Measurements from ENCODE around the gene SYNPO2.

DNA sequence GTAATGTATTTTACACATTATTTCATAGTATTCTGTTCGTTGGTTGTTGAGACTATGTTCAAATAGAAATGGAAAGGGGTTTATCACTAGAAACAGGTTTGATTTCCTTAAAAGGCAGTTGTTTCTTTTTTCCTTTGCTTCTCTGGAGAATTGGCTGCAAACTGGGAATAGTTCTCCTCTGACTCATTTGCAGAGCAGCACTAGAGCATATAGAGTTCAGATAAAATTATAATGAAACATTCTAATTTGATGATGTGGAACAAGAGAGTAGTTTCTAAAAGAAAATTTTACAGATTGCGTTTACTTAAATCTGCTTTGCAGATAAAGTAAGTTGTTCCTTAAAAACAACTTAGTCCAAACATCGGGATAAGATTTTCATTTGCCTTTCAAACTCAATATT lies 29.7 kb downstream of the SYNPO2 start:
- no peak for TF ChIP-seq JUNB (CRISPR knock-in tag; IDR thresholded peaks at IDR 0.05; ENCODE audit: borderline replicate concordance)
- TF ChIP-seq, protein P1, sequence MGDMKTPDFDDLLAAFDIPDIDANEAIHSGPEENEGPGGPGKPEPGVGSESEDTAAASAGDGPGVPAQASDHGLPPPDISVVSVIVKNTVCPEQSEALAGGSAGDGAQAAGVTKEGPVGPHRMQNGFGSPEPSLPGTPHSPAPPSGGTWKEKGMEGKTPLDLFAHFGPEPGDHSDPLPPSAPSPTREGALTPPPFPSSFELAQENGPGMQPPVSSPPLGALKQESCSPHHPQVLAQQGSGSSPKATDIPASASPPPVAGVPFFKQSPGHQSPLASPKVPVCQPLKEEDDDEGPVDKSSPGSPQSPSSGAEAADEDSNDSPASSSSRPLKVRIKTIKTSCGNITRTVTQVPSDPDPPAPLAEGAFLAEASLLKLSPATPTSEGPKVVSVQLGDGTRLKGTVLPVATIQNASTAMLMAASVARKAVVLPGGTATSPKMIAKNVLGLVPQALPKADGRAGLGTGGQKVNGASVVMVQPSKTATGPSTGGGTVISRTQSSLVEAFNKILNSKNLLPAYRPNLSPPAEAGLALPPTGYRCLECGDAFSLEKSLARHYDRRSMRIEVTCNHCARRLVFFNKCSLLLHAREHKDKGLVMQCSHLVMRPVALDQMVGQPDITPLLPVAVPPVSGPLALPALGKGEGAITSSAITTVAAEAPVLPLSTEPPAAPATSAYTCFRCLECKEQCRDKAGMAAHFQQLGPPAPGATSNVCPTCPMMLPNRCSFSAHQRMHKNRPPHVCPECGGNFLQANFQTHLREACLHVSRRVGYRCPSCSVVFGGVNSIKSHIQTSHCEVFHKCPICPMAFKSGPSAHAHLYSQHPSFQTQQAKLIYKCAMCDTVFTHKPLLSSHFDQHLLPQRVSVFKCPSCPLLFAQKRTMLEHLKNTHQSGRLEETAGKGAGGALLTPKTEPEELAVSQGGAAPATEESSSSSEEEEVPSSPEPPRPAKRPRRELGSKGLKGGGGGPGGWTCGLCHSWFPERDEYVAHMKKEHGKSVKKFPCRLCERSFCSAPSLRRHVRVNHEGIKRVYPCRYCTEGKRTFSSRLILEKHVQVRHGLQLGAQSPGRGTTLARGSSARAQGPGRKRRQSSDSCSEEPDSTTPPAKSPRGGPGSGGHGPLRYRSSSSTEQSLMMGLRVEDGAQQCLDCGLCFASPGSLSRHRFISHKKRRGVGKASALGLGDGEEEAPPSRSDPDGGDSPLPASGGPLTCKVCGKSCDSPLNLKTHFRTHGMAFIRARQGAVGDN (CRISPR knock-in tag; IDR thresholded peaks at IDR 0.05), result no peak

Measured in HepG2 (cell line).